GM21423 (cell line): Measurements from ENCODE around the gene HIF3A.
A peak's percentile ranks its signal among the peaks of the same experiment; 100 is the strongest.

Experiments
- ATAC-seq: cut with Tn5 transposase; IDR thresholded peaks from one replicate; pipeline ENCODE4 v1.9.1; 2021; ENCODE audit warnings: mild to moderate bottlenecking, moderate library complexity; ENCODE audit not compliant: unreplicated experiment

HIF3A gene

GRCh38 chr19:46324277-46324676 lies 27.4 kb downstream of the HIF3A start:
- no peak for ATAC-seq

- ATAC-seq, result no peak
Observed at GRCh38 chr19:46326608-46327007, 29.8 kb downstream of the HIF3A start.

DNA sequence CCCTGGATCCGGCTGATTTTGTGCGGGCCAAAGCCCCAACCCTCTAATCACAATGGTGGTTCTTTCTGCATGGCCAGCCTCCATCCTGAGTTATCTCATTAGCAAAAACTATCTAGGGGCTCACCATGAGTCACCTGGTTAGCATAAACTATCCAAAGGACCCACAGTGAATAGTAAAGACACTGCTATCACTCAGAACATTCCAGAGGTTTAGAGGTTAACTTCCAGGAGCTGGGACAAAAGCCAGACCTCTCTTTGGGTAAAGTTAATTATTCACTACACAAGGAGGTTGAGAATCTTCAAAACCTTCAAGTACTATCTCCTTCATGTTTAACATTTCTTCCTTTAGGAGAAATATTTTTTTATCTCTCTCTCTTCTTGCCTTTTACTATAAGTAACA lies 31.2 kb downstream of the HIF3A start:
- no peak for ATAC-seq

GRCh38 chr19:46330319-46330918 lies 33.6 kb downstream of the HIF3A start:
- no peak for ATAC-seq

DNA sequence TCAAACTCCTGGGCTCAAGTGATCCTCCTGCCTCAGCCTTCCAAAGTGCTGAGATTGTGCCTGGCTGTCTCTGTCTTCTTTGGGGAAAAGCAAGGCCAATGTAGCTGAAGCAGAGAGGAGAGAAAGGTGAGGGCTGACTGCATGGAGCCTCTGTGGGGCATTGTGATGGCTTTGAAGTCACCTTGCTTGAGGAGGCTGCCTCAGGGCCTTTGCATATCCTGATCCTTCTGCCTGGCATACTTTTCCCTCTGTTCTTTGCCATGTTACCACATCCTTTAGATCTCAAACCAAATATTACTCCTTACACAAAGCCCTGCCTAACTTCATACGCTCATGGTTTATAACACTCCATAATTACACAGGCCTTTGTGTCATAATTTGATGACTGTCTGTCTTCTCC lies 40.6 kb downstream of the HIF3A start:
- no peak for ATAC-seq

- ATAC-seq, result no peak
Observed at GRCh38 chr19:46339446-46339845, 42.6 kb downstream of the HIF3A start.

DNA sequence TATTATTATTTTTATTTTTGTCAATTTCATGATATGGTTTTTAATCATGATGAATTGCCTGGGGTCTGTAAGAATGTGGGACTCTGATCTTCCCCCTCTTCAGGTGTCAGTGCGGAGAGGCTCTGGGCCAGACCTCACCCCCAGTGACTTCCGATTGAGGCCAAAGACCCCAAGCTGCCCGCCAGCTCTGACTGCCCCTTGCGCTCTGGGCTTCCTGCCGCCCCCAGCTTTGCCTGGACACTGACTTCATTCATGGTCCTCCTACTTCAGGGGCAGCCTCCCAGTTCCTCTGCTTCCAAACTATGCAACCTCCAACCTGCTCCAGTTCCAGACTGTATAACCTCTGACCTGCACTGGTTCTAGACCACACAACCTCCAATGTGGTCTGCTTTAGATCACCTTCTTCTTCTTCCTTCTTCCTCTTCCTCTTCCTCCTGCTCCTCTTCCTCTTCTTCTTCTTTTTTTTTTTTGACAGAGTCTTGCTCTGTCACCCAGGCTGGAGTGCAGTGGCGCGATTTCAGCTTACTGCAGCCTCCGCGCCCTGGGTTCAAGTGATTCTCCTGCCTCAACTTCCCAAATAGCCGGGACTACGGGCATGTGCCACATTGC lies 43.3 kb downstream of the HIF3A start:
- ATAC-seq, result no peak

DNA sequence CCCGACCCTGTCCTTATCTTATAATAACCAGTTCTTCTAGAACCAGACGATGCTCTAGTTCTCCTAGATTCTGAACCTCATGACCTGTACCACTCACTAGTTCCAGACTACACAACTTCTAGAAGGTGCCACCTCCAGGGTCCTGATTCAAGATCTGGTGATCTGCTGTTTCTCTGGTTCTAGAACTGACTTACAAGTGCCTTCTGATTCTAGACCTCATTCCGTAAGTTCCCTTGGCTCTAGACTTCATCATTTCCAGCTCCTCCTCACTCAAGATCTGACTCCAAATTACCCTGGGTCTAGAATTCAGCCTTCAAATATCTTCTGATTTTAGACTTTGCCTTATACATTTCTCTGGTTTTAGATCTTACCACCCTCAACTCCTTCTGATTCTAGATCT lies 45.1 kb downstream of the HIF3A start:
- no peak for ATAC-seq

DNA sequence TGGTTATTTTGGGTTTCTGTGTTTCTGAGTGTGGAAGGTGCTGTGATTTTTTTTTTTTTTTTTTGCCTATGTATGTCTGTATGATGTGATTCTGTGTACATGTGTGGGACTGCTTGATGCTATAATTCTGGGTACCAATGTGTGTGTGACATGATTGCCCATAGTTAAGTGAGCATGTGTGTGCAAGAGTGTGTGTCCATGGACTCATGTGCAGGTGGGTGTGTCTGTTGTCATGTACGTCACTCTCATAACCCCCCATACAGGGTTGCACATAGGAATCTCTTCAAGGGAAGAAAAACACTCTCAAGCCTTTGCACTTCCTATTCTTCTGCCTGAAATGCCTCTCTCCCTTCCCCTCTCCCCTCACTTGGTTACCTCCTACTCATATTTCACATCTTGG lies 47.5 kb downstream of the HIF3A start:
- ATAC-seq, result no peak

DNA sequence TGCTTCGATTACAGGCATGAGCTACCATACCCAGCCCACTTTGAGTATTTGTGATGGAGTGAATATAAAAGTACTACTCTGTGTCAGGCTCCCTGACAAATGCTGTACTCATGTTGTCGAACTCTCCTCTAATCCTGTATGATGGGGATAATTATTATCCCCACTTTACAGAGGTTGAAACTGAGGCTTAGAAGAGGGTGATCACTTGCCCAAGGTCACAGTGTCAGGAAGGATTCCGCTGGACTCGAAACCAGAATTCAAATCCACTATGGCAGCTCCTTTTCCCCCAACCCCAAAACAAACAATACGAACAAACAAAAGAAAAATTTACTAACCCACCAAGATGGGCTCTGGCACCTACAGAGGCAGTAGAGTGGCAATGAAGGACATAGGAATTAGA lies 48.3 kb downstream of the HIF3A start:
- no peak for ATAC-seq

DNA sequence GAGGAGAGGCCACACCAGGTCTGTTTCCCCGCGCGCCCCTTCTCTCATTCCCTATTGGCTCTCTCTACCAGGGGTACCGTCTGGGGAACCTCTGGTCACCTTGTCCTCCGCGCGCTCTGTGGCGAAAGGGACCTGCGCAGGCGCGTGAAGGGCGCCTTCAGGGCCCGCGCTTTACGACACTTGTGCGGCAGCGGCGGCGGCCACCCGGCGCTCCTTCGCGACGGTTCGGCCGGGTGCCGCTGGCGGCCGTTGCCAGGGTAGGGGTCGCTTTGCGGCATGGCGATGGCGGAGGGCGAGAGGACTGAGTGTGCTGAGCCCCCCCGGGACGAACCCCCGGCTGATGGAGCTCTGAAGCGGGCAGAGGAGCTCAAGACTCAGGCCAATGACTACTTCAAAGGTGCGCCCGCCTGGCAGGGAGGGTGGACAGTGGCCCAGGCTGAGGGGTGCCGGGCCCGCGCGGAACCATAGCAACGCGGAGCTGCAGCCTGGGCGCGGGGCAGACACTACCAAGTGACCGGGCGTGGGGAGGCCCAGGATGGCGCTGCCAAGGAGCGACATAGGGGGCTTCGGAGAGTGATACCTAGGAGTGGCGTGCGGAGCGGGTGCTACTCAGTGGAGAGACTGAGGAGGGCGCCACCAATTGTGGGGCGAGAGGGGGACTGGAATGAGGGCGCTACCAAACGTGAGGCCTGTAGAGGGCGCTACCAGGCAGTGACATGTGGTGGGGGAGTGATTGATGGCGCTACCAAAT lies 50.2 kb downstream of the HIF3A start, which contains the start of gene PPP5C:
TSS of gene PPP5C (plus strand) at position 267 of the 751 bp plus-strand sequence. CDS start at position 277, 10 bp downstream.
- ATAC-seq, result peak; percentile 48

GRCh38 chr19:46347572-46347883 lies 50.7 kb downstream of the HIF3A start:
- no peak for ATAC-seq

GRCh38 chr19:46347985-46348384 lies 51.1 kb downstream of the HIF3A start:
- no peak for ATAC-seq

DNA sequence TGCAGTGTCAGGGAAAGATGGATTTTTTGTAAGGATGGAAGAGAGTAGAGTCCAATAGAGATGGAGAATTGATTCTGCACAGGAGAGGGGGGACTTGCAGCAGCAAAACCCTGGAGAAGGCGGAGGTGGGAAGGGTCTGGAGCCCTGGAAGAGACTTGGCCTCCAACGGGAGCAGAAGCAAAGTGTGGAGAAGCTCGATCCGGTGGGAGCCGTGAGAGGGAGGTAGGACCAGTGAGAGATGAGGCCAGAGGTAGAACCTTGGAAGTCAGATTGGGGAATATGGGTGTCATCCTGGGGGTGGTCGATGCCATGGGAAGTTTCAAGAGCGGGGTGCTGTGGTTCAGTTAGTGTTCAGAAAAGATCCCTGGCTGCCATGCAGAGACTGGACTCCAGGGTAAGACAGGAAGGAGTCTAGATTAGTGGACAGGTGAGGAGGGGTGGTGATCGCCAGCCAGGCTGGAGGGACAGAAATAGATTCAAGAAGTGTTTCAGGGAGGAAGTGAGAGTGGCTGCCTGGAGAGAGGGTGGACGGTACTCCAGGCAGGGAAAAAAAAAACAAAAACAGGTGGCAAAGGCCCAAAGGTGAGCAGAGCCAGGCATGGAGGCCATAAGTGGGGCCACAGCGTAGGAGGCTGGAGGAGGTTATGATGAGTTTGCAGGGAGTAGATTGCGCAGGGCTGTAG lies 52.6 kb downstream of the HIF3A start:
- ATAC-seq, result no peak

- no peak for ATAC-seq
Observed at GRCh38 chr19:46350029-46350757, 53.4 kb downstream of the HIF3A start.

GRCh38 chr19:46350758-46351159 lies 53.9 kb downstream of the HIF3A start:
- ATAC-seq, result no peak

- no peak for ATAC-seq
Observed at GRCh38 chr19:46351241-46352041, 54.6 kb downstream of the HIF3A start.

- ATAC-seq, result no peak
Observed at GRCh38 chr19:46353730-46354528, 57.1 kb downstream of the HIF3A start.
